GM12874 (cell line): ENCODE results near the gene ZNF235.

ENCODE experiments used
- TF ChIP-seq, protein P1 (sequence below): IDR thresholded peaks from 2 replicates; pipeline ENCODE4 v1.5.1; 2011; ENCODE audit warnings: low read depth, mild to moderate bottlenecking, control low read depth, low read length, moderate library complexity; ENCODE audit not compliant: insufficient read depth

ZNF235 gene

GRCh38 chr19:44313231-44313630, 8.4 kb upstream of the ZNF235 start:
- TF ChIP-seq, protein P1, sequence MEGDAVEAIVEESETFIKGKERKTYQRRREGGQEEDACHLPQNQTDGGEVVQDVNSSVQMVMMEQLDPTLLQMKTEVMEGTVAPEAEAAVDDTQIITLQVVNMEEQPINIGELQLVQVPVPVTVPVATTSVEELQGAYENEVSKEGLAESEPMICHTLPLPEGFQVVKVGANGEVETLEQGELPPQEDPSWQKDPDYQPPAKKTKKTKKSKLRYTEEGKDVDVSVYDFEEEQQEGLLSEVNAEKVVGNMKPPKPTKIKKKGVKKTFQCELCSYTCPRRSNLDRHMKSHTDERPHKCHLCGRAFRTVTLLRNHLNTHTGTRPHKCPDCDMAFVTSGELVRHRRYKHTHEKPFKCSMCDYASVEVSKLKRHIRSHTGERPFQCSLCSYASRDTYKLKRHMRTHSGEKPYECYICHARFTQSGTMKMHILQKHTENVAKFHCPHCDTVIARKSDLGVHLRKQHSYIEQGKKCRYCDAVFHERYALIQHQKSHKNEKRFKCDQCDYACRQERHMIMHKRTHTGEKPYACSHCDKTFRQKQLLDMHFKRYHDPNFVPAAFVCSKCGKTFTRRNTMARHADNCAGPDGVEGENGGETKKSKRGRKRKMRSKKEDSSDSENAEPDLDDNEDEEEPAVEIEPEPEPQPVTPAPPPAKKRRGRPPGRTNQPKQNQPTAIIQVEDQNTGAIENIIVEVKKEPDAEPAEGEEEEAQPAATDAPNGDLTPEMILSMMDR = no peak

DNA sequence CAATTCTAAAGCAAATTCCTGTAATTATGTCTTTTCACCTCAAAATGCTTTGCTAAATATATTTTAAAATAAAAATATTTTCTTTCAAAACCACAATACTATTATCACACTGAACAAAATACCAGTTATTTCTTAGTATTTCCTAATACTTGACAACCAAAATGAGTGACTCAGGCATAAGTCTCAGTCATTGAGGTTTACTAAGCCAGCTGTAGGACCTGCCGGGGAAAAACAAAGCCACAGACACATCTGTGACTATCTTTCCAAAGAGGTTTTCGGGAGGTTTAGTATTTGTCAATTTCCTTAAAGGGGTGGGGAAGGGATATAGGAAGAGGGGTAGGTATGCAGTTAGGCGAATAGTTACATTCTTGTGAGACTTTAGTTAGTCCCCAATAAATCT, 3.2 kb upstream of the ZNF235 start:
- TF ChIP-seq, protein P1 = no peak

DNA sequence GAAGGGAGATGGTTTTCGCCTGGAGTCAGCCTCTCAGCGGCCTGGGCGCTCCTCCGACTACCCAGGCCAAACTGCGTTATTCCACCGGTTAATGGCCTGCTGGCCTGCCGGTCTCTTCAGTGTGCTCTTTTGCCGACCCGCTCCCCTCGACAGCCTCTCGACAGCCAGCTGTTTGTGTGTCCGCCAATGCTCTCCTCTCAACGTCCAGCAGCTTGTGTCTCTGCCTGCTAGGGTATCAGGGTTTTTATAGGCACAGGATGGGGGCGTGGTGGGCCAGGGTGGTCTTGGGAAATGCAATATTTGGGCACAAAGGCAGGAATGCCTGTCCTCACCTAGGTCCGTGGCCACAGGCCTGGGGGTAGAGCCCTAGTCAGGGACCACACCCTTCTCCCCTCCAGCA, 1.5 kb upstream of the ZNF235 start:
- TF ChIP-seq, protein P1 = no peak

DNA sequence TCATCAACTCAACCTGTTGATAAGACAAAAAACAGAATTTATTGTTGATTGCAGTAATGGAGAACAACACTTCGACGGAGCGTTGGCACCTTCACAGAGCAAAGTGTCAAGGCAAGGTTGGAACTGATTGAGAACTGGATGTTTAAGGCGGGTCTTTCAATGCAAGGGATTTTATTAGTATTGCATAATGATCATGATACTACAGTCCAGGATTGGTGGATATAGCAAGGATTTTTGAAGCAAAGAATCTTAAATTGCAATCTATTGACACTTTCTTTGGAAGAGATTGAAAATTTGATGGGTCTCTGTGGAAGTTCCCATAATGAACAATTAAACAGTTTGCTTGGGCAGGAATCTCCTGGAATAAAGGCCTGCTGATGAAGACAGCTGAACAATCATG, 632 bp upstream of the ZNF235 start:
- TF ChIP-seq, protein P1 = no peak

DNA sequence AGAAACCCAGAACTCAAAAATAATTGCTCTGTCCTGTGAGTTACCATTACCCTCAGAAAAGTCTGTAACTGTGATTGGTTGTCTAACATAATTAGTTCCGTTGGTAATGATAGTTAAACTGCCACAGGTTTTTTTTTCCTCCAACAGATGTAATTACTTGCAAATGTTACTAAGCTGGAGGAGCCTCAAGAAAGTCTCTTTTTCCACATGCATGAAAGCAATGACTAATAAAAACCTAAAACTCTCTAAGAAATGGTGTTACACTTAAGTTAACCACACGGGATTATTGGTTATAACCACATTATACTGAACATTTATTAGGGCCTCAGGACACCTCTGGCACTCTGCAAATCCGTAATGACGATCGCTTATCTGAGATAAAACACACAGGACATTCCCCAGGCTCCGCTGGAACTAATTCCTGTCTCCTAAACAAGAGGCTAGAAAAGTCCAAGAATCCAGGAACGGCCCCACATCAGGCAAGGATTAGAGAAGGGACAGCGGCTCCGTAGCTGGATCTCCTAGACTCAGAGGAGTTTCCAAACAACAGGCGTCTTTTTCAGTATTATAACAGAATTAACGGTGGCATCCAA, 753 bp downstream of the ZNF235 start:
- TF ChIP-seq, protein P1 = no peak

DNA sequence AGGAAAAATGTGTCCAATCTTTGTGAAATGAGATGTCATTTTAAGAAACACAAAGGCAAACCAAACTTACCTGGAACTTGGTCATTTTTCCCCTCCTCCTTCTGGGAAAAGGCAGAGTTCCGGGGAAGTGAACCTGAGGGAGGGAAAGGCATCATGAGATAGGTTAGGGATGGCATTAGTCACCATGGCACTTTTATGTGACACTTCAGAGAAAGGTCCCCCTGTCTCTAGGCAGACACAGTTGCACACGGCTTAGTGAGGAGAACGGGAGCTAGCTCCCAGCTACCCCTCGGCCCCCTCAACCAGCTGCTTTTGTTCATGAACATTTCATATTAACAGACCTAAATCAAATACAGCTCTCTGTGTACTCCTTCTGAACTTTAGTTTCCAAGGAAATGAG, 1.5 kb downstream of the ZNF235 start:
- TF ChIP-seq, protein P1 = no peak

DNA sequence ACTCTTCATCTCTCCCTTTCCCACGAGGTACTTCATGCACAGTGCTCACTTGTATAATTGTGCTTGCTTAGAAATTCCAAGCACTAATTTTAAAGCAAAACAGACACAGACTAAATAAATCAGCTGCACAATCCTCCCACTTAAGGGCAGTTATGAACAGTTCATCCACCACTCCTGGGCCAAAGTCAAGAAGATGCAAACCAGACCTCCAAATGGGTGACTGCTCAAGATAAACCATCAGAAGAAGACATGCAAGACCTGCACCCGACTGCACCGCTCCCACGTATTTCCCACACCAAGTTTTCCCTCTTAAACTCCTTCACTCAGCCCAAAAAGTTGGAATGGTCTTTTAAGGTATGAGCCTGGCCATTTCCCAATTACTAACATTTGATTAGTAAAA, 19.9 kb downstream of the ZNF235 start:
- TF ChIP-seq, protein P1 = no peak
